Measurements from ENCODE around the gene MED10.

Gene MED10

DNA sequence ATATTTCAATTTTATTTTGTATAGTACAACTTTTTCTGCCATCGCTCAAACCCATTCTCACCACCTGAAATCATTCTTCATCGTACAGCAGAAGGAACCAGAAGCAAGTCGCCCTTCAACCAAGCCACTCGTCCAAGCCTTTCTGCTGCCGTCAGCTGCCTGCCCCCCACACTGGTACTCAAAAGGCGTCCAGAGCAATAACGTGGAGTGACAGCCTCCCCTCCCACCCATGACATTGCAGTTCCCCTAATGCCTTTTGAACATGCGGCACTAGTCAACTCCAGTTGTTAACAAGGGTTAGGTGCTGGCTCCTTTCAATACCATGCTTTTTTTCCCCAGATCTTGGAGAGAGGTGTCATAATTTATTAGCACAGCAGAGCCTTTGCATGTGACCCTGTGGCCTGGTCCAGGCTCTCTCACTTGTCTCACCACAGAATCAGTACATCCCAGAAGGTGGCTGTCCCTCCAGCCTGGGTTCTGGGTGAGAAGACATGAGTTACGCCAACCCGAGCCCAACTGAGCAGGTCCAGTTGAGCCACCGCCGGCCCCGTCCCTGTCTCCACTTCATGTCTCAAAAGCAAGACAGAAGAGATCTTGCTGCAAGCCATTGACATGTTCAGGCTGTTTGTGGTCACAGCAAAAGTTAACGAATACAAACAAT lies 20.4 kb upstream of the MED10 start:
- DNase-seq: no peak

DNA sequence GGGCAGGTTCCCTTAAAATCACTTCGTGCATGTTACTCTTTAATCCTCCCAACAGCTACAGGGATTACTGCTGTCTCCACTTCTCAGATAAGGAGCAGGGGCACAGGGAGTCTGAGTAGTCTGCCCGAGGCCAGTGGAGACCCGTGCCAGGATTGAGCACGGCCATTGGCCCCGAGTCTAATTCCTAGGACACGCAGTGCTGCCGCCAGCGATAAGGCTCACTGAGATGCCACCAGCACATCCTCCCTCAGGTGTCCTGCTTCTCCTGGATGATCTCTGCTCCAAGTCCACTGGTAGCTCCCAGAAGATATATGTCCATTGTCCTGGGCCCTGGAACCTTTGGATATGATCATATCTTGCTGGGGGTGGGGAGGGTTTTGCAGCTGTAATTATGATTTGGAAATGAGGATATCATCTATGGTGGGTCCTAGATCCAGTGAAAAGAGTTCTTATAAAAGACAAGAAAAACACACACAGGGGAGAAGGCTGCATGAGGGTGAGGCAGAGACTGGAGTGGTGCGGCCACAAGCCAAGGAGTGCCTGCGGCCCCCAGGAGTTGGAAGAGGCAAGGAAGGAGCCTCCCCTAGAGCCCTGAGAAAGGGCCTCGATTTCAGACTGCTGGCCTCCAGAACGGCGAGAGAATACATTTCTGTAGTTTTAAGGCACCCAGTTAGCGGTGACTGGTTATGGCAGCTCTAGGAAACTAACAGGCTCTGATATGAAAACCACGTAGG lies 19.4 kb upstream of the MED10 start:
- no peak for DNase-seq

DNA sequence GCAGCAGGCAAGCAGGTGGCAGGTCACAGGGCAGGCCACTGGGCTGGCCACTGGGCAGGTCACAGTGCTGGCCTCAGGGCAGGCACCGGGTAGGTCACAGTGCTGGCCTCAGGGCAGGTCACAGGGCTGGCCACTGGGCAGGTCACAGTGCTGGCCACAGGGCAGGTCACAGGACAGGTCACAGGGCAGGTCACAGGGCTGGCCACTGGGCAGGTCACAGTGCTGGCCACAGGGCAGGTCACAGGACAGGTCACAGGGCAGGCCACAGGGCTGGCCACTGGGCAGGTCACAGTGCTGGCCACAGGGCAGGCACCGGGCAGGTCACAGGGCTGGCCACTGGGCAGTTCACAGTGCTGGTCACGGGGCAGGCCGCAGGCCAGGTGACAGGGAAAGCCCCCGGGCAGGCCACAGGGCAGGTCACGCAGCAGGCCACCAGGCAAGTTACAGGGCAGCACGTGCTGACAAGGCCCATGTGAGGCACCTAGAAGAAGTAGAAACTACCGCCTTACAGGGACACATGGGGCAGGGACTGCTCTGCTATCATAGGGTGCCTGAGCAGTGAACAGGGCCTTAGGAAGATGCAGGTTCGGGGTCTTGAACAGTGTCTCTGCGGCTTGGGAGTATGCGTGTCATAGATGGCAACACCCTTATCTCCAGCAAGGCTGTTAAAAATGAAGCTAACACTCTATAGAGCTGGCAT lies 18.6 kb upstream of the MED10 start:
- no peak for DNase-seq

DNA sequence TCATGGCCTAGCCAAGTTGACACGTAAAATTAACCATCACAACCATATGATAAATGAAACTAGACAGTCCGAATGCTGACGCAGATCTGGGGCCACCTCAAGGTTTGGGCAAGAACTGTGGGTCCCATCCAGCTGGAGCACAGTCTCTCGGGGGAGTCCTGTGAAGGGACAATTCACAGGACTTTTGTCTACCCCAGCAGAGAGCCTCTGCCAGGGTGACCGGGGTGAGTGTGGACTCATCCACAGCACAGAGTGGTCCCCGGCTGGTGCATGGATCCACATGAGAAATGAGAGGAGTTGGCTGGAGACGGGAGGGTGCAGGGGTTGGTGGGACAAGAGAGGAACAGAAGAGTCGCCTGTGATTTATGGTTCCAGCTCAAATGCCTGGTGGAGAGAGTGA lies 17.7 kb upstream of the MED10 start:
- no peak for DNase-seq

DNA sequence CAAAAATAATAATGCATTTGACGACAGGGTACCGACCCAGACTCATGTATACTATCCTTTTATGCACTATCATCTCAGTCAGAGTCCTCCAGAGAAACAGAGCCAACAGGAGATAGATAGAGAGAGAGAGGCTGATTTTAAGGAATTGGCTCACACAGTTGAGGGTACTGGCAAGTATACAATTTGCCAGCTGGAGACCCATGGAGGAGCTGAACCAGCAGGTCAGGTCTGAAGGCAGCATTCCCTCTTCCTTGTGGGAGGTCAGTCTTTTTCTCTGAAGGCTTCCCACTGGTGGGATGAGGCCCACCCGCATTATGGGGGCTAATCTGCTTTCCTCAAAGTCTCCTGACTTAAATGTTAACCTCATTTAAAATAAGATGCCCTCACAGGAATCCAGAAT lies 17.3 kb upstream of the MED10 start:
- no peak for DNase-seq

DNA sequence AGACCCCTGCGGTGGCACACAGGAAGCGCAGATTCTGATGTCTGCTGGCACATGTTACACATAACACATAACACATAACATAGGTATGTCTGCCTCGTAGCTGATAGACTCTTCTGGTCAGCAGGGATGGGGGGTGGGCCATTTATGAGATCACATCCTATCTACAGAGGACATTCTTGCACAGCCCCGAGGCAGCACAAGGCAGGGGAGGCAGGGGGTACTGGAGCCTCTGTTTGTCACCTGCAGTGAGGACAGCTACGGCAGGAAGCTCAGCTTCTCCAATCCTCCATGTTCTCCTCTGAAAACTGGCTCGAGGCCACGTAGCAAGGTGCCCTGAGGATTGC lies 16.7 kb upstream of the MED10 start:
- no peak for DNase-seq

DNA sequence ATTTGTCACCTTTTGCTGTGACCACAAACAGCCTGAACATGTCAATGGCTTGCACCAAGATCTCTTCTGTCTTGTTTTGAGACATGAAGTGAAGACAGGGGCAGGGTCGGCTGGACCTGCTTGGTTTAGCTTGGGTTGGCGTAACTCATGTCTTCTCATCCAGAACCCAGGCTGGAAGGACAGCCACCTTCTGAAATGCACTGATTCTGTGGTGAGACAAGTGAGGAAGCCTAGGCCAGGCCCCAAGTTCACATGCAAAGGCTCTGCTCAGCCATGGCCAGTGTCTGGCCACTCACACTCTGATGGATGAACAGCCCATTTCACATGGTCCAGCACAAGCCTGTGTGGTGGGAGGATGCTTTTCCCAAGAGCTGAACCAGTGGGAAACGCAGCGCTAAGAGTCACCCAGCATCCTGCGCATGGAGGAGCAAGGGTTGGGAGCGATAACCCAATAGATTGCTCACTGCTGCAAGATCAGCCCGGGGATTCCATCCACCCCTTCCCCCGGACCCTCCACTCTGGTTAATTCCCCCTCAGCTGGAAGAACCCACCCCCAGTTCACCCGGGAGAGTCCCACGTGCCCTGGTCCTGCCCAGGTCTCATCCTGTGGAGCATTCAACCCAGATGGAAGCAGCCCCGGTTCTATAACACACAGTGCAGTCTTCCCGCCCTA lies 16.2 kb upstream of the MED10 start:
- no peak for DNase-seq

DNA sequence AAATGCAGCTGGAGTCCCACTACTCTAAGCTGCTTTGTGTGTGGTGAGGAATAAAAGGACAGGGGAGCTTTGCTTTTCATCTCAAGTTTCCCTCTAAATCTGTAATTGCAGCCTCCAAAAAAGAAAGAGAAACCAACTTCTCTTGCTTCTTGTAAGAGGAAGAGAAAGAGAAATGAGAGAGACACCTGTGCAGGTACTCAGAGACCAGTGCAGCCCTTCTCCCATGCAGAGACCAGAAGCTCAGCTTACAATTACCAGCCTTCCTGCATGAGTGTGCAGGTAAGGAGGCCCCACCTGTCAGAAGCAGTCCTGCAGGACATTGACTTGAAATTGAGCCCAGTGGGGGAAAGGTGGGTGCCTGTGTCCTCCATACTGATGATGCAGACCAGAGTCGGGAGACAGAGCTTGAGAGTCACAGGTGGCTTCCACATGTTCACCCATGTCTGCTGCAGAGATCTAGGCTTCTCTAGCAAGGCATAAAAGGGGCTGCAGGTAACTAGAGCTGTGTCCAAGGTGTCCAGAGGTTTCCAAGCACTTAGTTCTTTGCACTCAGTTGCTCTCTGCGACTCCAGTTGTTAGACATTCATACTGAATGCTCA lies 15.3 kb upstream of the MED10 start:
- DNase-seq: no peak

DNA sequence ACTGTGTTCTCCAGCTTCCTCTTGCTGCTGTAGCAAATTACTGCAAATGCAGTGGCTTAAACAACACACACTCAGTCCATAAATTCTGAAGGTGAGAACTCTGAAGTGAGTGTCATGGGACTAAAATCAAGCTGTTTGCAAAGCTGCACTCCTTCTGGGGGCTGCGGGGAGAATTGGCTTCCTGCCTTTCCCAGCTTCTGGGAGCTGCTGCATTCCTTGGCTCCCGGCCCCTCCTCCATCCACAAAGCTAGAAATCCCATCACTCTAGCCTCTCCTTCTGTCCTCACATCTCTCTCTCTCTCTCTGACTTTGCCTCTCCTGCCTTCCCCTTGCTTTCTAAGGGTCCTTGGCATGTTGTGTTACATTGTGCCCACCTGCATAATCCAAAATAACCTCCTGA lies 14.2 kb upstream of the MED10 start:
- DNase-seq: no peak

DNA sequence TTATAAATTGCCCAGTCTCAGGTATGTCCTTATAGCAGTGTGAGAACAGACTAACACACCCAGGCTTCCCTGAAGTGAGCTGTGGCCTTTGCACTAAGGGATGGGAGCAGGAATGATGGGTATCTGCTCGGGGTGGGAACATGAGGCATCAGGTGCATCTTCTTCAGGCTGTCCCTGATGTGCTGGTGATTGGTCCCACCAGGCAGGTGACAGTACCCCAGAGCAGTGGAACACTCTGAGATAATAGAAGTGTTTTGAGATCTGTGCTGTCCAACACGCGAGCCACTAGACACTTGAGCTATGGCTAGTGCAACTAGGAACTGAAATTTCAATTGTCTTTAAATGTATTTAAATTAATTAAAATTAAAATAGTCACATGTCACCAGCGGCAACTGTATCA lies 12.8 kb upstream of the MED10 start:
- DNase-seq: no peak

DNA sequence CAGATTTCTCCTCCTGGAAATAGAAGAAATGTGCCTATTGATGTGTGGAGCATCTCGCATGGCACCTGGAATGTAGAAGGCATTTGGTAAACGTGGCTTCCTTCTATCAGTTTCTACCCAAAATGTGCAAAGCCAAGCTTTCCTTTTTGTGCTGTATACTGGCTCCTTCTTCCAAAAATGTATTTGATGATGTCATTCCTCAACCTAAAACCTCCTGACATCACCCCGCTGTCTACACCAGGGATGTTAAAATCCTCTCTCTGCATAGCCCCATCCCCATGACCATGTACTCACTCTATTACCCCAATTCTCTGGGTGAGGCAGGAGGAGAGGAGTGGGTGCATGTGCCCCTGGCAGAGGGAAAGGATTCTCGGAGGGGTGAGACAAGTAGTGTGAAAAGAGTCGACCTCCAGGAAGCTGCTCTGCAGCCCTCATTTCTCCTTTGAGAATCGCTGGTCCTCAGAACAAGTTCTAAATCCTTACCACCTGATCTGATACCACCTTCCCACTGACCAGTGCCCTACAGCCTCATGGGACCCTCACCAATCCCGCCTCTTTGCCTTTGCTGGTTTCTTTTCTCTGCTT lies 11.7 kb upstream of the MED10 start:
- DNase-seq: no peak

DNA sequence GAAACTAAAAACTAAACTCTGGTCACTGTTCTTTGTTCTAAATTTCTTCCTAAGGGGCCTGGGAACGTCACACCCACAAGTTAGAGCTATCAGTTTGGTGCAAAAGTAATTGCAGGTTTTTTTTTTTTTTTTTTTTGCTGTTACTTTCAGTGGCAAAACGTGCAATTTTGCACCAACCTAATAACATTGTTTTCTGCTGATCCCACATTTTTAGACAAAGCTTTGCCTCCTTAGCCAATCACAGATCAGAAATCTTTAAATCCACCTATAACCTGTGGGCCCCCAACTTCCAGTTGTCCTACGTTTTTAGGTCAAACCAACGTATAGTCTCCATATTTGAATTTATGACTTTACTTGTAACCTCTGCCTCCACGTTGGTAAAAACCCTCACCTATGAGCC lies 11.1 kb upstream of the MED10 start:
- no peak for DNase-seq

DNA sequence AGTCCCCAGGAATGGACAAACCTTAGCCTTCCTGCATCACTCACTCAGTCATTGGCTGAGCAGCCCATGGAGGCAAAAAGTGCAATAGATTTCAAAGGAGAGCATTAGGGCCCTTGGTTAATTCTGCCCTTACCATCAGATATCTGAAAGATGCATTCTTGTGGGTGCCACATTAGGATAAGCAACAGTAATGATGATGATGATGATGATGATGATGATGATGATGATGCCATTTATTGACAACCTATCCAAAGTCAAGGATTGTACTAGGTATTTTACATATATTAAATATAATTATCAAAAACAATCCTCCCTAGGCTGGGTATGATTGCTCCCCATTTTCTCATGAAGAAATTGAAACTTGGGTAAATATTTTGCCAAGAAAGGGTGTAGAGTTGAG lies 9.6 kb upstream of the MED10 start:
- no peak for DNase-seq

DNA sequence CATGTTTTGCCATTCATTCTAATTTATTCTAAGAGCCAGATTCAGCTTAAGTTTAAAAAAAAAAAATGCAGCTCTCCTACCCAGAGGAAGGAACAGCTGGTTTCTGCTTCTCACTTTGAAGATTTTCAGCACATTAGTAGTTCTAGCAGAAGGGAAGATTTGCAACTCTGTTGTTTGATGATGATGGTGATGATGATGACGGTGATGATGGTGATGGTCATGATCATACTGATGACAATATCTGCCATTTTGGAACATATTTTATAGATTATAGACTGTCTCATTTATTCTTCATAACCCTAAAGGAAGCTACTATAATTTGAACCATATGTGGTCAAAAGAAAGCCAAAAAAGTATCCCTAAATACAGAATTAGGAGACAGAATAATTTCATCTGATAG lies 7.9 kb upstream of the MED10 start:
- DNase-seq: no peak

DNA sequence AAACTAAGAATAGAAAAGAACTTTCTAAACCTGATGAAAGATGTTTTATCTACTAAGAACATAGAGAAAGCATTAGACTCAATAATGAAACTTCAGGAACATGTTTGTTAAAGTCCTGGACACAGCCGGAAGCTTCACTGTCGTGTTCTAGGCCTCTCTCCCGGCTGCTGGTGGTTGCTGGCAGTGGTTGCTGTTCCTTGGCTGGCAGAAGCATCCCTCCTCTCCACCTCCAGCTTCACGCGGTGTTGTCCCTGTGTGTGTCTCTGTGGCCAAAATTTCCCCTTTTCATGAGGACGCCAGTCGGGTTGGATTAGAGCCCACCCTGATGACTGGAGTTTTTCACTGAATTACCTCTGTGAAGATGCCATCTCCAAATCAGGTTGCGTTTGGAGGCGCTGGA lies 6.5 kb upstream of the MED10 start:
- no peak for DNase-seq

DNA sequence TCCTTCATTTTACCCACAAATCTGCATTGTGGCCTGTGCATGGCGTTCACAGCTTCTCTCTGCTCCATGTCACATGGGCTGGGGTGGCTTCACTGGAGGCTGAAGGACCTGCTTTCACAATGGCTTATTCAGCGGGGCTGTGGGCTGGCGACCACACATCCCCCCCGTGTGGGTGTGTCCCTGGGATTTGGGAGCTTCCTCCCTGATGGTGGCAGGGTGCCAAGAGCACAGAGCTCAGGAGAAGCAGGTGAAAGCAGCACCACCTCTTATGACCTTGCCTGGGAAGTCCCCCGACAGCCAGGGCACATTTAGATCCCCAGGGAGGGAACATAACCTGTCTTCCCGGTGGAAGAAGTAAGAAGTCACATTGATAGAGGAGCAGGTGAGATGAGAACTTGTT lies 5.0 kb upstream of the MED10 start:
- no peak for DNase-seq

DNA sequence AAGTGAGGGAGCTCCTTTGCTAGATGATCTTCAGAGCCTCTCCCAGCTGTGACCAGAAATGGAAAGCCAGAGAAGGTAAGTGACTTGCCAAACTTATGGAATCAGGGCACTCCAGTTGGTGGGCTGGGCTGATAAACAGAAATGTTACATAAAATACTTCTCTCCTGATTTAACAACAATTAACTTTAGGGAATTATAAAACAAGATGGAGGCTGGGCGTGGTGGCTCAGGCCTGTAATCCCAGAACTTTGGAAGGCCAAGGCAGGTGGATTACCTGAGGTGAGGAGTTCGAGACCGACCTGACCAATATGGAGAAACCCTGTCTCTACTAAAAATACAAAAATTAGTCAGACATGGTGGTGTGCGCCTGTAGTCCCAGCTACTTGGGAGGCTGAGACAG lies 899 bp upstream of the MED10 start:
- no peak for DNase-seq

DNA sequence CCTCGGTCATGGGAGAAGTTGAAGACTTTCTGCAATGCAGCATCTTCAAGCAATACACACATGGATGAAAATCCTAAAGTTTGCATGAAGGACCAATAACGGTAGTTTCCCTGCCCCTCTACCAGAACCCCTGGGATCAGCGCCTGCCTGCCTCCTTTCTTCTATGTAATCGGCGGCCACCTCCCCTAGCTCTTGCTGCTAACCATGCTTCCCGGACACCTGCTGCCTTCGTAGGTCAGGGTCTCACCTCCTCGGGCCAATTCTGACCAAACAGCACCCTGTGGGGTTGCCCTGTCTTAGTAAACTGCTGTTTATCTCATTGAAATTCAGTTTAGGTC lies 388 bp upstream of the MED10 start:
- no peak for DNase-seq

DNA sequence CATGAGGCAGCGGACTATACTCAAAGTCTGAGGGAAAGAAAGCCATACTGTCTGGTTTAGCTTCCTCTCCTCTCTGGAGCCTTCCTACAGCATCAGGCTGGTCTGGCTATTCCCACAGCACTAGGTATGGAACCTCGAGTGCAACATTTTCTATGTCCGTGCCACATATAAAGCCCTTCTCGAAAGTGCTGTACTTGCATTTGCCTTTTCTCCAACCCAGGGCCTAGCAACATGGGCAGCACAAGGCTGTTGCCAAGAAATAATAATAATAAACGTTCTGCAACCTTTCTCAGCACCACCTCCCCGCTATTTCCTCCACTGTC lies 804 bp downstream of the MED10 start:
- no peak for DNase-seq

DNA sequence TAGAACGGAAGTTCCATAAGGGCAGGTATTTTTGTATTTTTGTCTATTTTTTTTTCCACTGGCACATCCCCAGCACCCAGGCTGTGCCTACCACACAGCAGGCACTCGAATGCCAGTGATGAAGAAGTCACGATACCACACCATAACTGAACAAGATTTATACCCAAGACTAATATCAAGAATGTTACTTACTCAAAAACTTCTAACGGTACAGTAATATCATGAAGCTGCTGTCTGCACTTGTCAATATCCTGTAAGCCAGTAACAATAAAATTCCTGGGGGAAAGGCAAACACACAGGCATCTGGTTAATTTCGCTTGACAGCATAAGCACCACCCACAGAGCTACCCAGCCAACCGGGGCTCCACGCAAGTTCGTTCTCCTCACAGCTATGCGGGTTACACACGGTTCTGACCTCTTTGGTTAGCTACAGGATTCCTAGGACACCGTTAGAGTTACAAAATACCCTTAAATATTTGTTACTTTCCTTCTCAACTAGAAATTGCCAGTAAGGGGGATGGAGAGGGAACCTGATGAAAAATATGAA lies 1.3 kb downstream of the MED10 start:
- DNase-seq: no peak

DNA sequence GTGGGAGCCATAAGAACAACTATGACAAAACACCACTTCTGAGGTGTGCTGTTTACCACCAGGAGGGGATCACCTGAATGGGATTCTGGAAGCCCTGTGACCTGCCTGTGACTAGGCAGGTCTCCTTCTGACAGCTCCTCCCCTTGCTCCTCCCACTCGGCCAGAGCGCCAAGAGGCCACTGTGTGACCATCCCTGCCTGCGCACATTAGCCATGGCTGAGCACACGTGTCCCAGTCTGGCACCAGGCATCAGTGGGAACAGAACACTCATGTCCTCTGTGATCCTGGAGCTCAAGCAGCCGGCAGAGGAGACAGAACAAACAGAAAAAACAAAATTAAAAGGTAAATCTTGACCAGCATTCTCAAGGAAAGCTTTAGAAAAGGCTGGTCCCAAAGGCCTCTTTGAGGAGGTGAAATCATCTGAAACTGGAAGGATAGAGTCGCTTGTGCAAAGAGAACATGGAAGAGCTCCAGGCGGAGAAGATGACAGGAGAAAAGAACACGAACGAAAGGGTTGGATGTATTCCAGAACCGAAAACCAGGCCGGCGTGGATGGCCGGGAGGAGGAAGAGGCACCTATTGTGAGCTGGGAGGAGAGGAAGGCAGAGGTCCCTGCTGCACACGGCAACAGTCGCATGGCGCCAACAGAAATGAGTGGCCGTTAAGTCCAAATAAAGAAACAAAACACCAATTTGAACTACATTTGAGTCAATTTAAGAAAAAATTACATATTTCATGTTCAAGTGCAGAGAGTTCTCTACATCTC lies 5.1 kb downstream of the MED10 start:
- no peak for DNase-seq

All from T-helper 9 cell (primary cell).